NCI-H460 (cell line): ENCODE results near the gene ANTKMT. TPM values are rescaled to one million over a fixed set of nuclear protein-coding genes. Genes with fewer than 3 reads are reported as not detected.

Source experiments
- DNase-seq: peaks from one replicate; pipeline ENCODE4 v3.0.0-alpha.2; 2016; ENCODE audit warnings: low read depth; ENCODE audit errors: extremely low read depth
- total RNA-seq: library from RNA; depleted of rRNA; stranded (reverse); fragments of >200 nt; shearing (Covaris generic); gene quantifications from 2 replicates; pipeline ENCODE4 v1.2.3, GENCODE V29; 2014

The ANTKMT gene
- total RNA-seq, 1 experiment from 2014 or later, result 22.9 TPM

DNA sequence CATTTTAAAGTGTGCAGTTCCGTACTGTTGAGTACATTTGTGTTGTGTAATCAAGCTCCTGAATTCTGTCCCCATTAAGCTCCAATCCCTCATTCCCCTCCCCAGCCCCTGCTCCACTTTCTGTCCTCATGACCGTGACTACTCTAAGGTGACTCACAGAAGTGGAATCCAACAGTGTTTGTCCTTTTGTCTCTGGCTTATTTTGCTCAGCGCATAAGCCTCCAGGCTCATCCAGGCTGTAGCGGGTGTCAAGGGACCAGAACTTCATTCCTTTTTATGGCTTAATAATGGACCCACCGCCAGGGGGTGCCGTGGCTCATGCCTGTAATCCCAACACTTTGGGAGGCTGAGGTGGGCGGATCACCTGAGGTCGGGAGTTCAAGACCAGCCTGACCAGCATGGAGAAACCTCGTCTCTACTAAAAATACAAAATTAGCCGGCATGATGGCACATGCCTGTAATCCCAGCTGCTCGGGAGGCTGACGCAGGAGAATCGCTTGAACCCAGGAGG is 8.2 kb upstream of the ANTKMT start:
- peak; percentile 87 for DNase-seq

DNA sequence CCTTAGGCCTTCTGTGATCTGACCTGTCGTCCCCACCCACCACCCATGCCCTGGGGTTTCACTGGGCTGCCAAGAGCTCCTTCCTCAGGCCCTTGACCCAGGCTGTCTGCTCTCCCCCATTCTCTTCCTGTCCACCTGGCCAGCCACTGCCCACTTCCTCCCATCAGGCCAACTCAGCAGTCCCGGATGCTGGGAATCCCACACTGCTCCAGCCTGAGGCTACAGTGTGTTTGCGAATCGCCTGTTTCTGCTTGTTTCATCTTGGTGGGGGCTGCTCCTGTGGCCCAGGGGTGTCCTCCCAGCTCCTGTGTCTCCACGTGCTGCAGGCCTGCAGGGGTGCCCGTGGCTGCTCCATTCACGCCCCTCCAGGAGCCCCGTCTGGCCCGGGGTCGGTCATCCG is 6.9 kb upstream of the ANTKMT start:
- no peak for DNase-seq

DNA sequence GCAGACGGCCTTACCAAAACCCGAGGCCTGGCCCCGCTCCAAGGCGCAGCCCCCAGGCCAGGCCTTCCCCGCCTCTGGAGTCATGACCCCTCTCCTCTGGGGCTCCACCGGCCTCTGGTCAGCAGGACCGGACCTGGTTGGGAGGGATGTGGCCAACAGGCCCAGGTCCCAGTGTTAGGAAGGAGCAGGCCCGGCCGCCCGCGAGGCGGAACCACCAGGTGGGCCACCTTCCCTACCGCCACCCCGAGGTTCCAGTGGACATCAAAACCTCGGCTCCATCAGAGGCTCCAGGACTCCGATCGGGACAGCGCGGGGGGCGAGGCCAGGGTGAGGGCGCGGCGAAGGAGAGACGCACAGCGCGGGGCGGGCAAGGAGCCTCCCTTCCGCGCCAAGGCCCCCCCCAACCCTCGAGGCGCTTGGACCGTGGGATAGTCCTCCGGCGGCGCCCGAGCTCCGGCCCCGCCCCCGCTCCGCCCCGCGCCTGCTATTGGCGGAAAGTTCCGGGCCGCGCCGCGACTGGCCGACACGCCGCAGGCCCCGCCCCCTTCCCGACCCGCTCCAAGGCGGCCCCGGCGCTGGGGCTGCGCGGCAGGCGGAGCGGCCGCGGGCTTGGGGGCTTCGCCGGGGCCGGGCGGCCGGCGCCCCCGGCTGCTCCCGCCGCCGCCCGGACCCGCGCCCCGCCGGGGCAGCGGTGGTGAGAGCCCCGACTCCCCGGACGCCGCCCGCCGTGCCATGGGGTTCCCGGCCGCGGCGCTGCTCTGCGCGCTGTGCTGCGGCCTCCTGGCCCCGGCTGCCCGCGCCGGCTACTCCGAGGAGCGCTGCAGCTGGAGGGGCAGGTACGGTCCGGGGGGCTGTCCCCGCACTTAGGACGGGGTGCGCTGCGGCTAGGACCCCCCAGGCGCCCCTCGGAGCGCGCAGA is 6.1 kb upstream of the ANTKMT start, which contains the start of gene METRN:
Gene METRN, plus strand, starts transcription at position 561 of the 919 bp plus-strand sequence. Its CDS starts 172 bp downstream, at position 733.
- DNase-seq, result peak; percentile 86

DNA sequence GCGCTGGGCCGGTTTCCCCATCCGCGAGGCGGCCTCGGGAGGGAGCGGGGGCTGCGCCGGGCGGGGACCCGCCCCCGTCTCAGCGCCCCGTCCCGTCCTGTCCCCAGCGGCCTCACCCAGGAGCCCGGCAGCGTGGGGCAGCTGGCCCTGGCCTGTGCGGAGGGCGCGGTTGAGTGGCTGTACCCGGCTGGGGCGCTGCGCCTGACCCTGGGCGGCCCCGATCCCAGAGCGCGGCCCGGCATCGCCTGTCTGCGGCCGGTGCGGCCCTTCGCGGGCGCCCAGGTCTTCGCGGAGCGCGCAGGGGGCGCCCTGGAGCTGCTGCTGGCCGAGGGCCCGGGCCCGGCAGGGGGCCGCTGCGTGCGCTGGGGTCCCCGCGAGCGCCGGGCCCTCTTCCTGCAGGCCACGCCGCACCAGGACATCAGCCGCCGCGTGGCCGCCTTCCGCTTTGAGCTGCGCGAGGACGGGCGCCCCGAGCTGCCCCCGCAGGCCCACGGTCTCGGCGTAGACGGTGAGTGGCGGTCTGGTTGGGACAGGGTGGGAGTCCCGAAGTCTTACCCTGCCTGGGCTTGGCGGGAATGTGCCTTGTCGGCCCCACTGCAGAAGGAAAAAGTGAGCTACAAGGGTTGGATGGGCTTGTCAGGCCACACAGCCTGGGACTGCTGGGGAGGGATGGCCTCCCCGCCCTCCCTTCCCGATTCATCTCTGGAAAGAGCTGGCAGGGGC is 5.3 kb upstream of the ANTKMT start:
- DNase-seq, result no peak

DNA sequence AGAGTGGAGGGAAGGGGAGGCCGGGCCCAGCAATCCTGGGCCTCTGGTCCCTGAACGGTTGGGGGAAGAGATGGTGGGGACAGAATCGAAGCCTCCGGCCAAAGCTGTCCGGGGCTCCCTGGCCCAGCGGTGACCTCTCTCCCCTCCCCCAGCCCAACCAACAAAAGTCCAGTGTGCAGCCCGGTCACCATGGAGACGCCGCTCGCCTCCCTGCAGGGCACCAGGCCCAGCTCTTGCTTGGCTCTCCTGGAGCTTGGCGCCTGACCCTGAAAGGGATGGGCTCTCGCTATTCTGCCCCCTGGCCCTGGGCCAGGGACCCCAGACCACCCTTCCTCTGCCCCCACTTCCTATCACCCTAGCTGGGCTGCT is 4.8 kb upstream of the ANTKMT start:
- DNase-seq, result peak; percentile 46

DNA sequence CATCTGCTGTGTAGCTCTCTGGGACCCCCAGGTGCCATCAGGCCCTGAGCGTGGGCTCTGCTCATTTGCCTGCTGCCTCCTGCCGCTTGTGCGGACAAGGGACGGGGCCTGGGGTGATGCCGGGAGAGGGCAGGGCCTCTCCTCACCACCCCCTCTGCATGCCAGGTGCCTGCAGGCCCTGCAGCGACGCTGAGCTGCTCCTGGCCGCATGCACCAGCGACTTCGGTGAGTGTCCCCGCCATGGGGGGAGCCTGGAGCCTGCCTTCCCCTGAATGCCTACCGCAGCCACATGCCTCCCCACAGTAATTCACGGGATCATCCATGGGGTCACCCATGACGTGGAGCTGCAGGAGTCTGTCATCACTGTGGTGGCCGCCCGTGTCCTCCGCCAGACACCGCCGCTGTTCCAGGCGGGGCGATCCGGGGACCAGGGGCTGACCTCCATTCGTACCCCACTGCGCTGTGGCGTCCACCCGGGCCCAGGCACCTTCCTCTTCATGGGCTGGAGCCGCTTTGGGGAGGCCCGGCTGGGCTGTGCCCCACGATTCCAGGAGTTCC is 4.1 kb upstream of the ANTKMT start:
- no peak for DNase-seq

DNA sequence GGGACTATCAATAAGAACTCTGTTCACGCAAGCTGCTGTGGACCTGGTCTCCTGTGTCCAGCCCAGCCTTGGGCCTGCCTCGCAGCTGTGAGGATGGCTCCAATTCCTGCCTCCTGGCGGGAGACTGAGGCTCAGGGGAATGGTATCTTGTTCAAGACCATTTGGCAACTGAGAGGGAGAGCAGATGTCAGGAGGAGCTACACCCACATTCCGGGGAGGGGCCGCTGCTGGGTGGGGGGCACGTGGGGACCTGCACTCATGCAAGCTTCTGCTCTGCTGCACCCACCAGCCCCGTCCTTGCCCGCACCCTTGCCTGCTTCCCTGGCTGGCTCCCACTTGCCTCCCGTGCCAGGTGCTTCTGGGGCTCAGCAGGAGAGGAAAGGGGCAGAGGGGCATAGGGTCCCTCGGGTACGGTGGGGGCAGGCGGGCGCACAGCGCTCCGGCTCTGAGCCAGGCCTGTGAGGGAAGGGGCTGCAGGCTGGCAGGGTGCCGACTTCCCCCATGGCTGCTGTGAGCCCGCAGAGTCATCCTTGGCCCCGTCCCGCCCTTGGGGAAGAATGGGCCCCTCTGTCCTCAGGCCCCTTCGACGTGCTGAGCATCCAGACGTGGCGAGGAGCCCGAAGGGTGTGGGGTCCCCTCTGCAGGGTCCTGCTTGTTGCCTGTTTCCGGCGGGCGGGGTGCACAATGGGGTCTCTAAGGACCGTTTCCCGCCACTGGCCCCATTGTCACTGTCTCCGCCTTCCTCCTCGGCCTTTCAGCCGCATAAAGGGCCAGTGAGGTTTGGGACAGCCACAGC is 3.3 kb upstream of the ANTKMT start:
- no peak for DNase-seq

DNA sequence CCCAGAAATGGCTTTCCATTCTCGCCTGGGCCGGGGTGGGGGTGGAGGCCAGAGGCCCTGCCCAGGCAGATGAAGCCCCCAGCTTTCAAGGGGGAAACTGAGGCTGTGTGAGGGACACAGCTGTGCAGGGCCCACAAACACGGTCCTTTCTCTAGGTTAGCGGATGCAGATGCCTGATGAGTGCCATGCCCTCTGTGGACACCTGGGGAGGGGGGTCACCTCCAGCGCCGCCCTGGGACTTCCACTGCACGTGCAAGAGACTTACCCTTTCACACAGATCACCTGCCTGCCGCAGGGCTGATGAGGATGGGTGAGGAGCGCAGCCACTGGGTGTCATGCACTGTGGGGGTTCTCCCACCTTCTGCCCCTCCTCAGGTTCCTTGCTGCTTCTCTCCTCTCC is 2.6 kb upstream of the ANTKMT start:
- DNase-seq, result no peak

DNA sequence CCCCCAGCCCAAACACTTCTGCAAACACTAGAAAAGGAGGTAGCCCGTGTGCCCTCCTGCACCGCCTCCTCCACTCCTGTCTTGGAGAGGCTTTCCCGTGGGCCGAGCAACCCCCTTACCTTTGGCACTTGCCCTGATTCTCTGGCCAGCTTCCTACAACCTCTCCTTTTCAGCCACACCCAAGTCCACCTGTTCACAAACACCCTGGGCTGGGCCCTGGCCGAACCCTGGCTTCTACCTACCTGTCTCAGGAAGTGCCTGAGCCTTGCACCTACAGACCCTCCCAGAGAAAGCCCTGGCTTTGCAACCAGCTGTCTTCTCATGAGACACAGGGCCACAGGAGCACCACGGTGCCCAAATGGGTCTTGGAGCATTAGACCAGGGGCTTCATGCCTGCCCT is 2.0 kb upstream of the ANTKMT start:
- DNase-seq, result no peak

DNA sequence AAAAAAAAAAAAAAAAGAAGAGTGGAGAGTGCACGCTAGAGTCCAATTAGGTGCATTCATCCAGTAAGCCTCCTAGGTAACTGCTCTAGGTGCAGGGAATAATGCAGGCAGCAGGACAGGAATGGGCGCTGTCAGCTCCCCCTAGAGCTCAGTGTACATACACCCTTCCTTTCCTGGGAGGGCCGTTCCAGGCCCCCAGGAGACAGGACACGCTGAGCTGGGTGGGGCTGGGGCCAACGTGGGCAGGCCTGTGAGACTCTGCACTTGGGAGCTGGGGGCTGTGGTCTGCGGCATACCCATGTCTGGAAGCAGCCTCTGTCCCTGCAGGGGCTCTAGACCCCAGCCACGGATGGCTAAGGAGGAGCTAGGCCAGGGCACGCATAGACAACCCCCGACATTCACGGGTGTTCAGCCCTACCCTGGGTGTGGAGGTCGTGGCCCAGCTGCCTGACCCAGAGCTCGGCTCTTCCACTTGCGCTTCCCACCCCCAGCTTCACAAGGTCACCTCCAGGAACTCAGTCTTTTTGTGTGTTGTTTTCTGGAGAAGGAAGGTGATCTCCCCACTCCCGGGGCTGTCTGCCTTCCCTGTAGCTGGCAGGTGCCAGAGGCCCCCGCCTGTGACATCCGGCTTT is 1.0 kb upstream of the ANTKMT start:
- DNase-seq, result no peak

DNA sequence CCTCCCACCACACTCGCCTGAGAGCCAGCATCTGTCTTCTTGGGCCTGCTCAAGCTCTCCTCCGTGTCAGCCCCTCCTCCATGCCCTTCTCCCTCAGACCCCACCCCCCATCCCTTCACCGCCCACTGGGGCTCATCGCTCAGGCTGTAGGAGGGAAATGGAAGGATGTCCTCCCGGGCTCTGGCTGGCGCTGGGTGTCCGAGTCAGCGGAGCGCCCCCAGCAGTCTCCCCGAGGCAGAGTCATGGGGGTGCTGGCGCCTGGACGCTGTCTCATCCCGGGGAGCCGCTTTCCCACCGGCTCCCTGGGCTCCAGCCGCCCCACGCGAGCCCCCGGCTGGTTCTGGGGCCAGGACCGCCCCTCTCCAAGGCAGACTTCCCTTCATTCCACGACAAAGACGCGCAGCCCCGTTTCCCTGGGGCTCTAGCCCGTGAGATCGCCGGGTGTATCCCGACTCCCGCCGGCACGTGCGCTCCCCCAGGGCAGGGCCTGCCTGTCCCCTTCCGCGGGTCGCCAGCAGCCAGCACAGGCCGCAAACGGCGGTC is 428 bp upstream of the ANTKMT start:
- peak; percentile 49 for DNase-seq

DNA sequence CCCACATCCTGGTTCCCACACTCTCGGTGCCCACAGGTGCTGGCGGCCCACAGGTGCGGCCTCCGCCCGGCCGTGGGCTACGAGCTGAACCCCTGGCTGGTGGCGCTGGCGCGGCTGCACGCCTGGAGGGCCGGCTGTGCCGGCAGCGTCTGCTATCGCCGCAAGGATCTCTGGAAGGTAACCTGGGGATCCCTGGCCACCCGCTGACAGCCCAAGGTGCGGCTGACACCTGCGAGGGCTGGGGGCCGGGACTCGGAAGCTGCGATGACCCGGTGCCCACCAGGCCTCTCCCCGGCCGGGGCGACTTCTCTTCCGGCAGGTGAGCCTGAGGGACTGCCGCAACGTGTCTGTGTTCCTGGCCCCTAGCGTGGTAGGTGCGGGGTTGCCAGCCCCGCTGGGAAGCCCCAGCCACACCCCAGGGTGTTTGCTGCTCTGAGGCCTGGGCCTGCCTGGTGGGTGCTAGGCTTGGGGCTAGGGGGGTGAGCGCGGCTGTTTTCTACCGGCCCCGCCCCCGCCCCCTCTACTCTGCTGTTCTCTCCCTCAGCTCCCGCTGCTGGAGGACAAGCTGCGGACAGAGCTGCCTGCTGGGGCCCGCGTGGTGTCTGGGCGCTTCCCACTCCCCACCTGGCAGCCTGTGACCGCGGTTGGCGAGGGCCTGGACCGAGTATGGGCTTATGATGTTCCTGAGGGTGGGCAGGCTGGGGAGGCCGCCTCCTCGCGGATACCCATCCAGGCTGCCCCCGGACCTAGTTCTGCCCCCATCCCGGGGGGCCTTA is 1.0 kb downstream of the ANTKMT start:
- no peak for DNase-seq

DNA sequence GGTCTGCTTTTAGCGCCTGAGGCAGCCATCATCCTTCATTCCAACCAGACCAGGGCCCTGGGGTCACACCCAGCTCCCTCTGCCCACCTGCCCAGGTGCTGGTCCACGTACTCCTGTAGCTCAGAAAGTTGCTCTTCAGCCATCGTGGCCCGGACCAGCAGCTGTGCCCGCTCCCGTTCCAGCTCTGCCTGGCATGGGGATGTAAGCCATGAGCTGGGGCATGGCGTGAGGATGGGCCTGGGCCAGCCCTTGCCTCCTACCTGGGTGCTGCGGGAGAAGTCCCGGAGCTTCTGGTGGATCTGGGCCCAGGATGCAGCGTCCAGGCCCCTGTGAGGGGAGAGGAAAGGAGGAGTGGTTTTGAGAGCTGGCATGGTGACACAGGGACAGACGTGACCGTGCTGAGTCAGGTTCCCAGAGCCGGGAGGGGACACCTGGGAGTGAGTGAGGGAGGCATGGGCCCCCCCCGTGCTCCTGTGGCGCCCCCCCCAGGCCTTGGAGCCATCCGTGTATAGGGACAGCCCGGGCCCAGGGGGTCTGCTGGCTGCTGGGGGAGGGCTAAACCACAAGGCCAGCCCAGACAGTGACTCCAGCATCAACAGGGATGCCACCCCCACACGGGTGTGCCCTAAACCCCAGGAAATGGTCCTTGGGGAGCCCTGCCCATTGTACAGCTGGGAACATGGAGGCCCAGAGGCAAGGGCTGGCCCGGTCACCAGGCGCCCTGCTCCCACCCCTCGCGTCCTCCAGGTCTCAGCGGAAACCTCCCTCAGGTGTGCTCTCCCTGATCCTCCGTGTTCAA is 2.1 kb downstream of the ANTKMT start:
- DNase-seq, result no peak

DNA sequence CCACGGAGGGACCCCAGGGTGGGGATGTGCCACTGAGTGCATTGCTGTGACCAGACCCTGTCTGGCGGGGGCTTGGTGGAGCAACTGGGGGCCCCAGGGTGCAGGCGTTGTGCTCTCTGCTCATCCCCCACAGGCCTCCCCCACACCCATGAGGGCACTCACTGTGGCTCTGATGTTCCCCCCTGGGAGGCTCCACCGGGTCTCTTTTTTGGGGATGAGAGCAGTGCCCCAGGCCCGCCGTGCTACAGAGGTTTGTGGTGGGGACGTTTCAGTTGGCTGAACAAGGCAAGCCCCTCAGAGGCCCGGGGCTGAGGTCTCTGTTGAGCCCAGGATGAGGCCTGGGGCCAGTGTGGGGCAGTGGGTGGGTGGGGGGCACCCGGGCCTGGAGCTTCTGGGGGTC is 2.7 kb downstream of the ANTKMT start:
- no peak for DNase-seq

DNA sequence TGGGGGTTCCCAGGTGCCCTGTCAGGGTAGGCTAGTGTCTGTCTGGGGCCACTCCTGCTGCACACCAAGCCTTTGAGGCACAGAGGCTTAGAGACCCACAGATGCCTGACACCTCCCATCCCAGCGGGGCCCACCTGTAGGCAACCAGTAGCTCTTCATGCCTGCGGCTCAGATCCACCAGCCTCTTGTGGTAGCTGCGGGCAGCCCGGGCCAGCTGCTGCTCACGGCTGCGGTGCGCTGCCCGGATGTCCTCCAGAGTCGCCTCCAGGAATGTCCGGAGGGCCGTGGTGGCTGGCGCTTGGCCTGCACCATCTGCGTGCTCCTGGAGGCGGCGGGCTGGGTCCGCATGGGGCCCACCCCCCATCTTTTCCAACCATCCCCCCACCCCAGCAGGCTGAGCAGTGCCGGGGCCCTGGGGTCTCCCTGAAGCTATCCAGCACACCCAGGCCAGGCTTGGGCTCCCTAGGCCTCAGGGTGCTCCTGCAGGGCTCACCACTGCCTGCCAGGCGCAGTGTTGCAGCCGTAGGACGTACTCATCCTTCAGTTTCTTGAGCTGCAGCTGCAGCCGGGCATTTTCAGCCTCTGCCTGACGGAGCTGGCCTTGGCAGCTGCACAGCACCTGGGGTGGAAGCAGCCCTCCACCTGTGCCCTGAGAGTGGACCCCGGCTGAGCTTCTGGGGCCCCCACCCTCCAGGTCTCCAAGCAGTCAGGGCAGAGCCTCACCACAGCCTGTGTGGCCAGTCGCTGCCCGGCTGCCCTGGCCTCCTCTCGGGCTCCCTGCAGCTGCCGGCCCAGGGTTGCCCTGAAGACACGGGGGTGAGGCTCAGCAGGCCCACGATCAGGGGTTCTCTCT is 3.5 kb downstream of the ANTKMT start:
- no peak for DNase-seq

DNA sequence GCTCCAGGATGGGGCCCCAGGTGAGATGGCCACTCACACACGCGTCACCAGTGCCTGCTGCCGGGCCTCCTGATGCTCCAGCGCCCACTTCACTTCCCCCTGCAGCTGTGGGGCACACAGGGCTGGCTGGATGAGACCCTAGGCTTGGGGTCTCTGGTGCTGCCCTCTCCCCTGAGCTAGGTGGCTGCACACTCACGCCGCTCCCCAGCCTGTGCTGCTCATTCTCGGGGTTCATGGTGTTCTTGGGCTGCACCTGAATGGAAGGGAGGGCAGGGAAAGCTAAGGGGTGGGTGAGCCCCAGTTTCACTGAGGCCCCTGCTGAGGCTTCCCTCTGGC is 4.1 kb downstream of the ANTKMT start:
- DNase-seq, result no peak

DNA sequence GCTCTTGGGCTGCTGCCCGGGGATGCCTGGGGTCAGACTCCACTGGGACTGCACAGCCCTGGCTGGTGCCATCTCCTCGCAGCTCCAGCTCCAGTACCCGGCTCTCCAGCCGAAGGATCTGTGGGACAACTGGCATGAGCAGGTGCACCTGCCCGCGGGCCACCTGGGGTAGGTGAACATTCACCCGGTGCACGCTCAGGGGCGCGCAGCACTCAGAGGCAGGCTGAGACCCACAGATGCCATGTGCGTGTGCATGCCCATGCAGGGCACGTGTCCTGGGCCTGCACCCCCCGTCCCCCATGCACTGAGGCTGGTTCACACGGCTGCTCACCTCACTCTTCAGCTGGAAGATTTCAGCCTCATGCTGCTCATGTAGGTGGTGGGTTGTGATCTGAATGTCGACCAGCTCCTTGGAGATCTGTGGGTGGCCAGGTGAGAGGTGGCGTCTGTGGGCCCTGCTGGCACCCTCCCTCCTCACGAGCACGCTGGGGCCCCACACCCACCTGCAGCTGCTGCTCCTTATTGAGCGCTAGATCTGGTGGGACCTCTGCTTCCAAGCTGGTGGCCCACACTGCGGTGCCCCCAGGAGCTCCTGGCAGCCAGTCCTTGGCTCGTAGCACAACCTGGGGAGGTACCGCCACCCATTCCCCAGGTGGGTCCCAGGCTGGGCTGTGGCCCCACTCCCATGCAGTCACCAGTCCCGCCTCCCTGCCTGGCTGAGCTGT is 4.7 kb downstream of the ANTKMT start:
- no peak for DNase-seq
